Liver (tissue), 9 donors: Measurements from ENCODE around the gene TMEM14A. TPM values are rescaled to one million over a fixed set of nuclear protein-coding genes. Genes with fewer than 3 reads are reported as not detected.

Experiments used
- DNase-seq: peaks from one replicate; pipeline ENCODE4 v3.0.0-alpha.2; 2017; ENCODE audit warnings: low spot score
- H3K27ac ChIP-seq, 2 donors: one replicate each; pipeline ENCODE4 v1.7.0; 2013; ENCODE audit warnings: inconsistent platforms in 2 of 2, low read length in 2 of 2, control low read depth in 1 of 2, low read depth in 1 of 2, mild to moderate bottlenecking in 1 of 2
- H3K27me3 ChIP-seq, 4 donors: one replicate each; pipeline versions ENCODE4 v1.6.1 to v1.7.0; 2013; ENCODE audit warnings: low read length in 3 of 4, inconsistent platforms in 1 of 4, mild to moderate bottlenecking in 1 of 4, moderate library complexity in 1 of 4; ENCODE audit not compliant: control insufficient read depth in 4 of 4, insufficient read depth in 4 of 4
- H3K36me3 ChIP-seq, 4 donors: one replicate each; pipeline versions ENCODE4 v1.6.1 to v1.7.0; 2013; ENCODE audit warnings: low read length in 3 of 4, mild to moderate bottlenecking in 3 of 4, low read depth in 1 of 4, moderate library complexity in 1 of 4; ENCODE audit not compliant: control insufficient read depth in 4 of 4, insufficient read depth in 3 of 4
- H3K4me1 ChIP-seq, 4 donors: one replicate each; pipeline versions ENCODE4 v1.6.1 to v1.7.0; 2013; ENCODE audit warnings: low read length in 3 of 4, mild to moderate bottlenecking in 3 of 4, moderate library complexity in 1 of 4; ENCODE audit not compliant: control insufficient read depth in 4 of 4, insufficient read depth in 4 of 4
- H3K4me3 ChIP-seq, 3 donors: one replicate each; pipeline versions ENCODE4 v1.6.1 to v1.7.0; 2013; ENCODE audit warnings: low read length in 3 of 3, control low read depth in 1 of 3, low read depth in 1 of 3, mild to moderate bottlenecking in 1 of 3
- H3K9ac ChIP-seq, 2 donors: one replicate each; pipeline ENCODE4 v1.7.0; 2013; ENCODE audit warnings: low read length in 2 of 2, mild to moderate bottlenecking in 2 of 2, moderate library complexity in 2 of 2, control low read depth in 1 of 2, low read depth in 1 of 2
- H3K9me3 ChIP-seq, 4 donors: one replicate each; pipeline versions ENCODE4 v1.6.1 to v1.7.0; 2013; ENCODE audit warnings: low read length in 3 of 4; ENCODE audit not compliant: control insufficient read depth in 4 of 4
- ATF3 ChIP-seq: IDR thresholded peaks from 2 replicates; pipeline ENCODE4 v1.6.1; 2016; ENCODE audit warnings: antibody characterized with exemption
- CTCF ChIP-seq: fragments of 150-350 bp; IDR thresholded peaks from 2 replicates; pipeline ENCODE4 v1.5.1; 2017; ENCODE audit warnings: improper control_type of control experiment, low read depth, low read length; ENCODE audit not compliant: missing input control
- EGR1 ChIP-seq, 2 donors: IDR thresholded peaks; 2 replicates each; pipeline ENCODE4 v1.6.1; 2016 to 2018; ENCODE audit warnings: antibody characterized with exemption in 2 of 2, low read depth in 2 of 2
- GABPA ChIP-seq, 2 donors: IDR thresholded peaks in 1 of 2; conservative IDR thresholded peaks in 1 of 2; 2 replicates each; pipeline ENCODE4 v1.6.1; 2016; ENCODE audit warnings: antibody characterized with exemption in 2 of 2, mild to moderate bottlenecking in 1 of 2, moderate library complexity in 1 of 2
- HNF4G ChIP-seq: IDR thresholded peaks from 2 replicates; pipeline ENCODE4 v1.6.1; 2016; ENCODE audit warnings: antibody characterized with exemption
- JUND ChIP-seq, 2 donors: IDR thresholded peaks; 2 replicates each; pipeline ENCODE4 v1.6.1; 2016; ENCODE audit warnings: antibody characterized with exemption in 2 of 2
- NR2F2 ChIP-seq: IDR thresholded peaks from 2 replicates; pipeline ENCODE4 v1.6.1; 2016; ENCODE audit warnings: antibody characterized with exemption
- RAD21 ChIP-seq, 2 donors: IDR thresholded peaks; 2 replicates each; pipeline ENCODE4 v1.6.1; 2016; ENCODE audit warnings: antibody characterized with exemption in 2 of 2, mild to moderate bottlenecking in 2 of 2
- REST ChIP-seq: IDR thresholded peaks from 2 replicates; pipeline ENCODE4 v1.6.1; 2016; ENCODE audit warnings: antibody characterized with exemption, mild to moderate bottlenecking
- RXRA ChIP-seq, 2 donors: IDR thresholded peaks; 2 replicates each; pipeline ENCODE4 v1.6.1; 2017 to 2018; ENCODE audit warnings: antibody characterized with exemption in 2 of 2, mild to moderate bottlenecking in 1 of 2
- SP1 ChIP-seq: IDR thresholded peaks from 2 replicates; pipeline ENCODE4 v1.6.1; 2018; ENCODE audit warnings: antibody characterized with exemption, mild to moderate bottlenecking
- TAF1 ChIP-seq: conservative IDR thresholded peaks from 2 replicates; pipeline ENCODE4 v1.6.1; 2016; ENCODE audit warnings: antibody characterized with exemption, mild to moderate bottlenecking
- YY1 ChIP-seq: IDR thresholded peaks from 2 replicates; pipeline ENCODE4 v1.6.1; 2016; ENCODE audit warnings: antibody characterized with exemption, mild to moderate bottlenecking
- ZBTB33 ChIP-seq: IDR thresholded peaks from 2 replicates; pipeline ENCODE4 v1.6.1; 2016; ENCODE audit warnings: antibody characterized with exemption
- WGBS: extraction: QIAGEN DNeasy Blood & Tissue Kit; methylation state at CpG from one replicate; pipeline ENCODE4 v1.1.7; 2013; 5-methylcytosine and 5-hydroxymethylcytosine counted together
- polyA plus RNA-seq, 2 donors: library from polyadenylated mRNA; stranded (reverse) in 1 of 2; unstranded in 1 of 2; fragments of 200-250 nt in 1 of 2; fragments of >200 nt in 1 of 2; fragmentation: Nextera tagmentation in 1 of 2; extraction: Ambion mirVana in 1 of 2; gene quantifications; one replicate each; pipeline versions ENCODE4 v1.2.1 to v1.2.3, GENCODE V29; 2013 to 2015
- total RNA-seq, 2 donors: library from RNA; depleted of rRNA; stranded (reverse); fragments of >200 nt; gene quantifications; one replicate each; pipeline ENCODE4 v1.2.3, GENCODE V29; 2014
- donor health status: healthy.
- donor health status: healthy.
- donor health status: healthy.
- donor health status: healthy.
- donor health status: healthy.

Gene TMEM14A
- total and polyA plus RNA-seq, 4 donors, result 15.6 to 63.6 (median 22.9) TPM

- 93% methylated on average over 3 of the region's 3 CpGs for WGBS
Observed at GRCh38 chr6:52643158-52643557, 27.8 kb upstream of the TMEM14A start.

GRCh38 chr6:52644253-52644652 lies 26.7 kb upstream of the TMEM14A start:
- TF ChIP-seq CTCF (no peak), YY1 (no peak)
- 91% methylated on average over 4 of the region's 4 CpGs for WGBS
- Histone ChIP-seq H3K4me1 (no peaks in the 10 kb centered on the region), H3K27me3 (no peaks in the 10 kb centered on the region), H3K4me3 (no peak overlapping the region), H3K9me3 (no peaks in the 10 kb centered on the region), H3K27ac (no peak overlapping the region), H3K9ac (no peak overlapping the region), H3K36me3 (no peaks in the 10 kb centered on the region)
- no peak for DNase-seq

More at GRCh38 chr6:52643158-52643557, 27.8 kb upstream of the TMEM14A start:
- TF ChIP-seq REST (no peak), JUND (IDR thresholded peaks at IDR 0.05) (no peak), YY1 (no peak), EGR1 (IDR thresholded peaks at IDR 0.05; ENCODE audit: low read depth in 2 of 2) (no peak), TAF1 (no peak), SP1 (no peak), RXRA (IDR thresholded peaks at IDR 0.05) (no peak), NR2F2 (no peak), ATF3 (no peak), ZBTB33 (no peak), GABPA (IDR thresholded peaks at IDR 0.05 in 1 of 2, conservative IDR thresholded peaks at IDR 0.05 in 1 of 2) (no peak), HNF4G (no peak), RAD21 (IDR thresholded peaks at IDR 0.05) (no peak)
- Histone ChIP-seq H3K4me1 (no peaks in the 10 kb centered on the region), H3K4me3 (no peak overlapping the region), H3K27ac (no peak overlapping the region), H3K27me3 (no peaks in the 10 kb centered on the region), H3K9ac (no peak overlapping the region), H3K9me3 (no peaks in the 10 kb centered on the region), H3K36me3 (no peaks in the 10 kb centered on the region)
- no peak for DNase-seq
